GM21515 (cell line): ENCODE measurements around the gene PPFIBP2.

ENCODE experiments used
- ATAC-seq: cut with Tn5 transposase; IDR thresholded peaks from one replicate; pipeline ENCODE4 v1.9.1; 2021; ENCODE audit not compliant: unreplicated experiment

Gene PPFIBP2

DNA sequence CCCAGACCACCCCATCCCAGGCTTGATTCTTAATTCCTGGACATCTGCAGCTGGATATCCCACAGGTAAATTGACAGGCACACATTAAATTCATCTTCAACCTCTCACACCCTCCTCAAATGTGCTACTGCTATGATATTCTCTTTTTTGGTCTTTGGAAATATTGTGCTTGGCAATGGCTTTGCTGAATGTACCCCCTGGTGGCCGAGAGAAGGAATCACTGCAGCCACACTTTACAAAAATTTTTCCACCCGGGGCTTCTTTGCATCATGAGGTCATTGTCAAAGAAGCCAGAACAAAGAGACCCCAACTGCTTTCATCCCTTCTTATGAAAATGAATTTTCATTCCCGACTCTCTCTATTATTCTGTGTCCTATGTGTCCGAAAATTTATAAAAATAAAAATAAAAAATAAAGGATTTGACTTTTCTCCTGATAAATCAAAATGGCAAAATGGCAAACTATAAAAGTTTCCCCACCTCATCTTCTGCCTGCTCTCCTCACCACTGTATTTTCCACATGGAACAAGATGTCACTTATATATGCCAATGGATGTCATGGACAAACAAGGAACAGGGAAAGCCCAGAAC lies 174.5 kb downstream of the PPFIBP2 start:
- no peak for ATAC-seq

DNA sequence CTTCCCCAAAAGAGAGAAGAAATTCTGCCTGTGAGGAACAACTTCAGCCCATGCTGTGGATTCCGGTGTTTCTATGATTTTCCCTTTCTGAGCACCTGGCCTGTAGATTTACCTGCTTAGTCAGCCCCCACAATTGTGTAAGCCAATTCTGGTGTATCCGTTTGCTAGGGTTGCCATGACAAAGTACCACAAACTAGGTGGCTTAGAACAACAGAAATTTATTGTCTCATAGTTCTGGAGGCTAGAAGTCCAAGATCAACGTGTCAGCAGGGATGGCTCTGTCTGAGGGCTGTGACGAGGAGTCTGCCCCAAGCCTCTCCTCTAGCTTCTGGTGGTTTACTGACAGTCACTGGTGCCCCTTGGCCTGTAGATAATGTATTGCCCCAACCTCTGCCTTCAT lies 175.4 kb downstream of the PPFIBP2 start:
- ATAC-seq: no peak

DNA sequence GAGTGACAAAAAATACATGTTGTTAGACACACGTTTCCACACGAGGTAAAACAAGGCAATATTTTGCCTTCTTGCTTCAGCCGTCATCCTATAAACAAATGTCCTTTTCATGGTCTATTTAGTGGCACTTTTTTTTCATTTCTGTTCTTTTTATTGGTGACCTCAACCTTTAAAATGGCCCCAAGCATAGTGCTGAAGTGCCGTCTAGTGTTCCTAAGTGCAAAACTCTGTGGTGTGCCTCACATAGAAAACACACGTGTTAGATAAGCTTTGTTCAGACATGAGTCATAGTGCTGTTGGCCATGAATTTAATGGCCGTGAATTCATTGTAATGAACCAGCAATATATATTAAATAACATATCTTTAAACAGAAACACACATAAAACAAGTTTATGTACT lies 176.8 kb downstream of the PPFIBP2 start:
- ATAC-seq: no peak

DNA sequence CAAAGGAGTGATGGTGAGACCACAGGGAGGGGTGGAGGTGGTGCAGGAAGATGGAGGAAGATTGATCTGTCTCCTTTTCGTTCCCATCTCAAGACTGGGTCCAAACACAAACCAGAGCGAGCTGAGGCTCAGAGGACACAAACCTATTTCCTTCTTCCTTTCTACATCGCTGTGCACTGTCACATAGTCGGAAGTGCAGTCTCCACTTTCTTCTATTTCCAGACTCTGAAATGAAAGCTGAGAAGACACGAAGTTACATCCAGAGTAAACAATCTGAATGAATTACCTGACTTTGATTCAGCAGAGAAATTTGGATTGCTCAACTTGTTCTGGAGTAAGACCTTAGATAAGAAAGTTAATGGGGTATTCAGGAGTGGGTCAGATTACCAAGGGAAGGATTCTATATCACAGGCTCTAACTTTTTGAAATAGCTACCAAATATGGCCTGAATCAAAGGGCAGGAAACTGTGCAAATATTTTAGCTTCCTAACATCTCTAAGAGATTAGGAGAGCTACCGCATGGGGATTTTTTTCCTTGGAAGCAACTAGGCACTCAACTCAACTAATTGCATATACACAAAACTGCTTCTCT lies 178.1 kb downstream of the PPFIBP2 start:
- ATAC-seq: no peak

DNA sequence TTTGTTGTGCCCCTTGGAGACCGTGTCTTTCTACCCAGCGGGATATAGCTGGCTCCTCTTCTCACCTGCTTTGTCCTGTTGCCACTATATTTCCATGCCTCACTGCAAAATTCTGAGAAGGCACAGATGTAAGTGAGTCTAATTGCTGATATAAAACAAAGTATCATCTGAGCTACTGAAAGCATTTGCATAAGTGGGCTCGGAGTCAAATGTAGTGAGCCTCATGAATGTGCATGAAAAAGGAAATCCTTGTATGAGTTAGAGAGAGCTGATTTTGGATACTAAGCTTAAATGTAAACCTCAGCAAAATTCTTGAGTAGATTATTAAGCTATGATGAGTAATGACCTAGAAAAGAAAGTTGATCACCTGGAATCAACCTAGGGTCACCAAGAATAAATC lies 178.6 kb downstream of the PPFIBP2 start:
- no peak for ATAC-seq

DNA sequence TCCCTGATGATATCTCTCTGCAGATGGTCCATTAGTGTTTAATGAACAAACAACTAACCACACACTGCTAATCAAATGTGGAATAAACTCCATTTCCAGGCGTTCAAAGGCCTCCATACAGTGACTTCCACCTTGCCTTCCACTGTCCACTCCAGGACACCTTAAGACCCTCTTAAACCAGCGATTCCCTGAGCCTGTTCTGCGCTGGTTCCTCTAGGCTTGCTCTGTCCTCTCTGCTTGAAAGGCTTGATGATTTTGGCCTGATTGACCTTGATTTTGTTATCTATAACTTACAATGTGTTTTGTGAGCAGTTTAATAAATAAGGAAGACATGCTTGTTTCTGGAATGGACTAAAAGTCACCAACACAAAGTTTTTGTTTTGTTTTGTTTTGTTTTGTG lies 180.4 kb downstream of the PPFIBP2 start:
- ATAC-seq: no peak

DNA sequence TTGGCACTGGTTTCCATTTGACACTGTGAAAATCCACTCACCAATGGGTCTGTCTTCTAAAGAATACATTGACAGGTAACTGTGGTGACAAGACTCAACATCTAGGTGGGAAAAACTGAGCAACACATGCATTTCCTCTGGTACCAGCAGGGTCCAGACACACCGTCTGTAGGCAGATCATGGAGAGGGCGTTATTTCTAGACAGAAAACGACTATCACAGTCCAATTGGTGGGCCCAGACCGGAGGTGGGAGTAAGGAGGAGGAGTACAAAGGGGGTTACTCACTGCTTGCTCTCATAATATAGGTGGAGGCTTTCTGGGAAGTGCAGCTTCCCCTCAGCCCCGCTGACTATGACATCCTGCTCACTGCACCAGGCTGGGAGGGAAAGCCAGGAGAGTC lies 182.6 kb downstream of the PPFIBP2 start:
- ATAC-seq: no peak
